Measurements from ENCODE around the gene FRRS1. TPM values are rescaled to one million over a fixed set of nuclear protein-coding genes. Genes with fewer than 3 reads are reported as not detected.
"Not testable (repeated sequence)": the region's sequence is repeated elsewhere in the genome, so short reads cannot be mapped to it uniquely, and the experiment has no call there.

The FRRS1 gene
- total and polyA plus RNA-seq, 5 donors from 2014 or later, result 0.13 to 1.1 (median 0.39) TPM; not detected in 2

DNA sequence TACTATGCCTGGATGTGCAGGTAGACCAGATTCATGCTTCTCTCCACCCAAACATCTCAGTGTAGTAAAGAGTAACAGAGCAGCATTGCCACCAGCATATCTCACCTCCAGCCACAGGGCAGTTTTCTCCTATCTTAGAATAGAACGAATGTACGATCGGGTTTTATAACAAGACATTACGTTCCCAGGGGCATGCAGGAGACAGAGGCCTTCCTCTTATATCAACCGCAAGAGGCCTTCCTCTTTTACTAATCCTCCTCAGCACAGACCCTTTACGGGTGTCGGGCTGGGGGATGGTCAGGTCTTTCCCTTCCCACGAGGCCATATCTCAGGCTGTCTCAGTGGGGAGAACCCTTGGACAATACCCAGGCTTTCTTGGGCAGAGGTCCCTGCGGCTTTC, 27.4 kb upstream of the FRRS1 start:
- DNase-seq; H3K4me1 ChIP-seq (ENCODE audit: control insufficient read depth, insufficient read depth, low read length, poor library complexity, severe bottlenecking); H3K36me3 Mint-ChIP-seq; H3K4me3 ChIP-seq (ENCODE audit: low read depth, low read length); H3K36me3 ChIP-seq (ENCODE audit: control insufficient read depth, insufficient read depth, low read length); H3K27me3 ChIP-seq (ENCODE audit: control insufficient read depth, insufficient read depth, low read length); ATAC-seq (ENCODE audit: low read depth in 2 of 2); H3K4me1 Mint-ChIP-seq; H3K4me3 Mint-ChIP-seq; H3K9me3 Mint-ChIP-seq; H3K27ac ChIP-seq (ENCODE audit: insufficient read depth, low read length, poor library complexity, severe bottlenecking); H3K27ac Mint-ChIP-seq; H3K9me3 ChIP-seq (ENCODE audit: control insufficient read depth in 2 of 2, low read length in 2 of 2): not testable (repeated sequence)
- H3K27me3 Mint-ChIP-seq, result peaks cover 37% of the 10 kb centered on the region

DNA sequence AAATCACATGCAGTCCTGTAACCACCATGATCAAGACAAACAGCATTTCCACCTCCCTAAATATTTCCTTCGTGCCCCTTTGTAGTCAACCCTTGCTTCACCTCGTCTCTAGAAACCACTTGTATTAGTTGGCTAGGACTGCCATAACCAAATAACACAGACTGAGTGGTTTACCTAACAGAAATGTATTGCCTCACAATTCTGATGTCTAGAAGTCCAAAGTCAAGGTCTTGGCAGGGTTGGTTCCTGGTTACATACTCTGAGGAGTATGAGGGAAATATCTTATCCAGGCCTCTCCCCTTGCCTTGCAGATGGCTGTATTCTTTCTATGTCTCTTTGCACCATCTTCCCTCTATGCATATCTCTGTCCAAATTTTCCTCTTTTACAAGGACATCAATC, 23.3 kb upstream of the FRRS1 start:
- Histone ChIP-seq H3K36me3 (ENCODE audit: control insufficient read depth, insufficient read depth, low read length) (no peaks in the 10 kb centered on the region), H3K4me3 (ENCODE audit: low read depth, low read length) (no peak overlapping the region), H3K4me1 (ENCODE audit: control insufficient read depth, insufficient read depth, low read length, poor library complexity, severe bottlenecking) (peaks cover 8% of the 10 kb centered on the region), H3K27ac (ENCODE audit: insufficient read depth, low read length, poor library complexity, severe bottlenecking) (no peak overlapping the region), H3K27me3 (ENCODE audit: control insufficient read depth, insufficient read depth, low read length) (no peaks in the 10 kb centered on the region), H3K9me3 (ENCODE audit: control insufficient read depth in 2 of 2, low read length in 2 of 2) (no peaks in the 10 kb centered on the region)
- DNase-seq (no peak), ATAC-seq (ENCODE audit: low read depth in 2 of 2) (no peak)
- Mint-ChIP-seq H3K36me3 (no peaks in the 10 kb centered on the region), H3K27ac (no peak overlapping the region), H3K27me3 (peaks cover 27% of the 10 kb centered on the region), H3K4me1 (peaks cover 3 to 24% (median 14%) of the 10 kb centered on the region in 4 donors), H3K4me3 (no peak overlapping the region), H3K9me3 (peaks cover 0 to 2% (median 0%) of the 10 kb centered on the region in 7 donors)

DNA sequence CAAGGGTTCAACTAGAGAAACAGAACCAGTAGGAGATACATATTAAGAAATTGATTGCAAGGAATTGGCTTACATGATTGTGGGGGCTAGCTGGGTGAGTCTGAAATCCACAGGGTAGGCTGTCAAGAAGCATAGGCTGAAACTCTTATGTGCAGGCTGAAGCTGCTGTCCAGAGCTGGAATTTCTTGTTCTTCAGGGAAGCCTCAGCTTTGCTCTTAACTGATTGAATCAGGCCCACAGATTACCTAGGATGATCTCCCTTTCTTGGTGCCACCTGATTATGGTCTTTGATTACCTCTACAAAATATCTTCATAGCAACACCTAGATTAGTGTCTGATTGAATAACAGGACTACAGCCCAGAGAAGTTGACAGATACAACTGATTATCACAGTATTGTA, 22.5 kb upstream of the FRRS1 start:
- H3K27ac Mint-ChIP-seq, result no peak overlapping the region
- no peak overlapping the region for H3K4me3 Mint-ChIP-seq
- DNase-seq (no peak), ATAC-seq (ENCODE audit: low read depth in 2 of 2) (no peak)
- H3K9me3 Mint-ChIP-seq, result peaks cover 0 to 2% (median 0%) of the 10 kb centered on the region in 7 donors
- H3K27me3 ChIP-seq (ENCODE audit: control insufficient read depth, insufficient read depth, low read length), result no peaks in the 10 kb centered on the region
- H3K9me3 ChIP-seq (ENCODE audit: control insufficient read depth in 2 of 2, low read length in 2 of 2), result no peaks in the 10 kb centered on the region
- no peak overlapping the region for H3K4me3 ChIP-seq (ENCODE audit: low read depth, low read length)
- H3K27ac ChIP-seq (ENCODE audit: insufficient read depth, low read length, poor library complexity, severe bottlenecking), result no peak overlapping the region
- H3K4me1 Mint-ChIP-seq, result peaks cover 8 to 31% (median 21%) of the 10 kb centered on the region in 4 donors
- H3K4me1 ChIP-seq (ENCODE audit: control insufficient read depth, insufficient read depth, low read length, poor library complexity, severe bottlenecking), result peaks cover 13% of the 10 kb centered on the region
- H3K36me3 ChIP-seq (ENCODE audit: control insufficient read depth, insufficient read depth, low read length), result no peaks in the 10 kb centered on the region
- no peaks in the 10 kb centered on the region for H3K36me3 Mint-ChIP-seq
- peaks cover 33% of the 10 kb centered on the region for H3K27me3 Mint-ChIP-seq

DNA sequence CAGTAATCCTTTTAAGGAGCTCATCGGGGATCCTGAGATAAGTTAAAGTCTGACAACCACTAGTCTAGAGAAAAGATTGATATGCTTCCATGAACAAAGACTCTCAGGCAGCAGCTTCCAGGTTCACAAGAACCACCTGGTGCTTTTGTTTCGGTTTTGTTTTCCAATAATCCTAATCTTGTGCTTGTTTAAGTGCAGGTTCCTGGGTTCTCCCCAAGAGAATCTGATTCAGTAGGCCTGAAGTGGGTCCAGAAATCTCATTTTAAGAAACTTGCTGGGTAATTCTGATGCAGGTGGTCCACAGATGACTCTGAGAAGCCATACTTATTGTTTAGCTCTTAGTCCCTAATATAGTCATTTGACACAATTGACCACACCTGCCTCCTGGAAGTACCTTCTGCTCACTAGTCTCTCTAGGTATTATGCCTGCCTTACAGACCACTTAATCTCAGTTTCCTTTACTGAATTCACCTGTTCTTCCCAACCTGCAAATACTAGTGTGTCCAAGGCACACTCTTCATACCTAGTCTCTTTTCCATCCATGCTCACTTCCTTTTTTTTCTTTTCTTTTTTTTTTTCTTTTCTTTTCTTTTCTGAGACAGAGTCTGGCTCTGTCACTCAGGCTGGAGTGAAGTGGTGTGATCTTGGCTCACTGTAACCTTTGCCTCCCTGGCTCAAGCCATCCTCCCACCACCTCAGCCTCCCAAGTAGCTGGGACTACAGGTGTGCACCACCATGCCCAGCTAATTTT, 20.5 kb upstream of the FRRS1 start:
- Mint-ChIP-seq H3K36me3 (no peaks in the 10 kb centered on the region), H3K27me3 (peaks cover 46% of the 10 kb centered on the region), H3K27ac (no peak overlapping the region), H3K9me3 (peaks cover 0 to 6% (median 0%) of the 10 kb centered on the region in 7 donors), H3K4me1 (peaks cover 8 to 31% (median 21%) of the 10 kb centered on the region in 4 donors), H3K4me3 (no peak overlapping the region)
- Histone ChIP-seq H3K27me3 (ENCODE audit: control insufficient read depth, insufficient read depth, low read length) (peaks cover 6% of the 10 kb centered on the region), H3K4me3 (ENCODE audit: low read depth, low read length) (no peak overlapping the region), H3K27ac (ENCODE audit: insufficient read depth, low read length, poor library complexity, severe bottlenecking) (no peak overlapping the region), H3K36me3 (ENCODE audit: control insufficient read depth, insufficient read depth, low read length) (no peaks in the 10 kb centered on the region), H3K4me1 (ENCODE audit: control insufficient read depth, insufficient read depth, low read length, poor library complexity, severe bottlenecking) (peaks cover 13% of the 10 kb centered on the region), H3K9me3 (ENCODE audit: control insufficient read depth in 2 of 2, low read length in 2 of 2) (no peaks in the 10 kb centered on the region)
- DNase-seq (peak in 1 of 3 donors; percentile 35), ATAC-seq (ENCODE audit: low read depth in 2 of 2) (no peak)

DNA sequence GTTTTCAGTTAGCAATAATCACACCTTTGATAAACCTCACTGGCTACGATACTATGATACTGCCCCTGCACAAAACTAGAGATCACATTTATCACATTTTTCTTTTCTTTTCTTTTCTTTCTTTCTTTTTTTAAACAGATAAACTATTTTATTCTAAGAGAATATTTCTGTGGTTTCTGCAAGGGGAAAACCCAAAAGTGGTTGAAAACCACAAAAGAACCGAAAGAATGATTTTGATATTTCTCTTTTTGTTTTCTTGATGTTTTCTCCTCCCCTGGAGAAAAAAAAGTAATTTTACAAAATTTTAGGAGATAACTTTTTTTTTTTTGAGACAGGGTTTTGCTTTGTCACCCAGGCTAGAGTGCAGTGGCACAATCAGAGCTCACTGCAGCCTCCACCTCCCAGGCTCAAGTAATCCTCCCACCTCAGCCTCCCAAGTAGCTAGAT, 18.4 kb upstream of the FRRS1 start:
- no peaks in the 10 kb centered on the region for H3K9me3 ChIP-seq (ENCODE audit: control insufficient read depth in 2 of 2, low read length in 2 of 2)
- Mint-ChIP-seq H3K27ac (peak overlapping the region in 1 of 3 donors; percentile 74), H3K36me3 (no peaks in the 10 kb centered on the region), H3K9me3 (peaks cover 0 to 8% (median 0%) of the 10 kb centered on the region in 7 donors), H3K27me3 (peaks cover 48% of the 10 kb centered on the region), H3K4me1 (peaks cover 8 to 31% (median 21%) of the 10 kb centered on the region in 4 donors), H3K4me3 (peak overlapping the region in 2 of 4 donors; percentile 39 to 58)
- peak overlapping the region; percentile 45 for H3K4me3 ChIP-seq (ENCODE audit: low read depth, low read length)
- peak in 2 of 3 donors; percentile 38 to 56 for DNase-seq
- peaks cover 13% of the 10 kb centered on the region for H3K4me1 ChIP-seq (ENCODE audit: control insufficient read depth, insufficient read depth, low read length, poor library complexity, severe bottlenecking)
- peaks cover 6% of the 10 kb centered on the region for H3K27me3 ChIP-seq (ENCODE audit: control insufficient read depth, insufficient read depth, low read length)
- H3K36me3 ChIP-seq (ENCODE audit: control insufficient read depth, insufficient read depth, low read length), result no peaks in the 10 kb centered on the region
- H3K27ac ChIP-seq (ENCODE audit: insufficient read depth, low read length, poor library complexity, severe bottlenecking), result no peak overlapping the region
- no peak for ATAC-seq (ENCODE audit: low read depth in 2 of 2)

DNA sequence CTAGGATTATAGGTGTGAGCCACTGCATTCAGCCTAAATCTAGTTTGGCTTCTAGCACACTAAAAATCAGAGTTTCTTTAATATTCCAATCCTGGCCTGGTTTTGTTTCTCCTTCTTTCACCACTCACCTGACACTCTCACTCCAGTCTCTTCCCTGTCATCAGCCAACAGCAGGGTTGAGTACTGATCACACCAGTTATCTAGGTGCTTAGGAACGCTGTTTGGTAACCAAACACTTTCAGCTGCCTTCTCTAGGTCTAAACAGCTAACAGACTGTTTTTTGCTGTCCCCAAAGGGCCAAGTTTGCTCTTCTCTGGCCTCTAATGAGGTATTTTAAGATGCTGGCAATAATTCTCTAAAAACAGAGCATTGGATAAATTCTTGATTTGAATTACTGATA, 17.7 kb upstream of the FRRS1 start:
- no peak for DNase-seq
- Histone ChIP-seq H3K27ac (ENCODE audit: insufficient read depth, low read length, poor library complexity, severe bottlenecking) (no peak overlapping the region), H3K4me3 (ENCODE audit: low read depth, low read length) (peak overlapping the region; percentile 45), H3K36me3 (ENCODE audit: control insufficient read depth, insufficient read depth, low read length) (no peaks in the 10 kb centered on the region), H3K27me3 (ENCODE audit: control insufficient read depth, insufficient read depth, low read length) (peaks cover 10% of the 10 kb centered on the region), H3K9me3 (ENCODE audit: control insufficient read depth in 2 of 2, low read length in 2 of 2) (no peaks in the 10 kb centered on the region), H3K4me1 (ENCODE audit: control insufficient read depth, insufficient read depth, low read length, poor library complexity, severe bottlenecking) (peaks cover 13% of the 10 kb centered on the region)
- peaks cover 0 to 8% (median 0%) of the 10 kb centered on the region in 7 donors for H3K9me3 Mint-ChIP-seq
- no peak overlapping the region for H3K4me3 Mint-ChIP-seq
- no peaks in the 10 kb centered on the region for H3K36me3 Mint-ChIP-seq
- H3K4me1 Mint-ChIP-seq, result peaks cover 8 to 31% (median 21%) of the 10 kb centered on the region in 4 donors
- peaks cover 48% of the 10 kb centered on the region for H3K27me3 Mint-ChIP-seq
- no peak for ATAC-seq (ENCODE audit: low read depth in 2 of 2)
- H3K27ac Mint-ChIP-seq, result no peak overlapping the region

DNA sequence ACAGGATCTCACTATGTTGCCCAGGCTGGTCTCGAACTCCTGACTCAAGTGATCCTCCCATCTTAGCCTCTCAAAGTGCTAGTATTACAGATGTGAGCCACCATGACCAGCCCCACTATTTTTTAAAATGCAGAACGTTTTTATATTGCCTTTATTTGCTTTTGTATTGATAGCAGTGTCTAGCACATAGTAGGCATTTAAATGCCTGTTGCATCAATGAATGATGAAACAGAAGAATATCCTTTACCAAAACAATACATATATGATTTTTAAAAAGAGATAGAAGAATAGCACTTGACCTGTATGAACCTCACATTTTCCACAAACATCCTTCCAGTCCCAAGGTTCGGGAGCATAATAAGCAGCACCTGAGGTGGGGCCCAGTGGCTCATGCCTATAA, 16.5 kb upstream of the FRRS1 start:
- Mint-ChIP-seq H3K4me1 (peaks cover 8 to 29% (median 21%) of the 10 kb centered on the region in 4 donors), H3K27me3 (peaks cover 43% of the 10 kb centered on the region), H3K4me3 (no peak overlapping the region), H3K9me3 (peaks cover 0 to 6% (median 0%) of the 10 kb centered on the region in 7 donors), H3K27ac (no peak overlapping the region), H3K36me3 (no peaks in the 10 kb centered on the region)
- no peak for DNase-seq
- no peaks in the 10 kb centered on the region for H3K36me3 ChIP-seq (ENCODE audit: control insufficient read depth, insufficient read depth, low read length)
- no peaks in the 10 kb centered on the region for H3K9me3 ChIP-seq (ENCODE audit: control insufficient read depth in 2 of 2, low read length in 2 of 2)
- H3K27ac ChIP-seq (ENCODE audit: insufficient read depth, low read length, poor library complexity, severe bottlenecking), result no peak overlapping the region
- H3K4me1 ChIP-seq (ENCODE audit: control insufficient read depth, insufficient read depth, low read length, poor library complexity, severe bottlenecking), result peaks cover 13% of the 10 kb centered on the region
- no peak overlapping the region for H3K4me3 ChIP-seq (ENCODE audit: low read depth, low read length)
- no peak for ATAC-seq (ENCODE audit: low read depth in 2 of 2)
- H3K27me3 ChIP-seq (ENCODE audit: control insufficient read depth, insufficient read depth, low read length), result peaks cover 12% of the 10 kb centered on the region

DNA sequence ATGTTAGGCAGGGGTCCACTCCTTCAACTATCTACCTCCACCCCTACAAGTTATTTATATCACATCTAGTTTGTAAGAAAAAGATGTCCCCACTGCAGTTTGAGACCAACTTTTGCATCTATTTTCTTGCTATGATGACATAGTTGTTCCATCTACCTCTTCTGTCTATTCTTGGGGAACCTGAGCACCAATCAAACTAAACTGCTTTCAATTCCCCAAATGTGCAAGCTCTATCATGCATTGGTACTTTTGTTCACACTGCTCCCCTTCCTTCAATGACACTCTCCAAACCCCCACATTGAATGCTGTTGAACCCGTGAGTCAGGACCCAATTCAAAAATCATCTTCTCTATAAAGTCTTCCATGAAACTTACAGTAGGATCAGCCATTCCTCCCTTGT, 16.0 kb upstream of the FRRS1 start:
- no peak overlapping the region for H3K27ac ChIP-seq (ENCODE audit: insufficient read depth, low read length, poor library complexity, severe bottlenecking)
- Mint-ChIP-seq H3K27ac (no peak overlapping the region), H3K36me3 (no peaks in the 10 kb centered on the region), H3K27me3 (peaks cover 37% of the 10 kb centered on the region), H3K9me3 (peaks cover 0 to 6% (median 0%) of the 10 kb centered on the region in 7 donors), H3K4me3 (no peak overlapping the region), H3K4me1 (peaks cover 8 to 25% (median 21%) of the 10 kb centered on the region in 4 donors)
- H3K27me3 ChIP-seq (ENCODE audit: control insufficient read depth, insufficient read depth, low read length), result peaks cover 15% of the 10 kb centered on the region
- no peaks in the 10 kb centered on the region for H3K9me3 ChIP-seq (ENCODE audit: control insufficient read depth in 2 of 2, low read length in 2 of 2)
- ATAC-seq (ENCODE audit: low read depth in 2 of 2) (no peak), DNase-seq (no peak)
- no peaks in the 10 kb centered on the region for H3K36me3 ChIP-seq (ENCODE audit: control insufficient read depth, insufficient read depth, low read length)
- no peak overlapping the region for H3K4me3 ChIP-seq (ENCODE audit: low read depth, low read length)
- peaks cover 13% of the 10 kb centered on the region for H3K4me1 ChIP-seq (ENCODE audit: control insufficient read depth, insufficient read depth, low read length, poor library complexity, severe bottlenecking)

All from CD4-positive, CD25-positive, alpha-beta regulatory T cell (primary cell).